ENCODE data around the gene TMTC2. TPM values are rescaled to one million over a fixed set of nuclear protein-coding genes. Genes with fewer than 3 reads are reported as not detected.
"Not testable (repeated sequence)": the region's sequence is repeated elsewhere in the genome, so short reads cannot be mapped to it uniquely, and the experiment has no call there.

TMTC2 gene
- total RNA-seq, 1 donor from 2014 or later: 3.6 TPM

DNA sequence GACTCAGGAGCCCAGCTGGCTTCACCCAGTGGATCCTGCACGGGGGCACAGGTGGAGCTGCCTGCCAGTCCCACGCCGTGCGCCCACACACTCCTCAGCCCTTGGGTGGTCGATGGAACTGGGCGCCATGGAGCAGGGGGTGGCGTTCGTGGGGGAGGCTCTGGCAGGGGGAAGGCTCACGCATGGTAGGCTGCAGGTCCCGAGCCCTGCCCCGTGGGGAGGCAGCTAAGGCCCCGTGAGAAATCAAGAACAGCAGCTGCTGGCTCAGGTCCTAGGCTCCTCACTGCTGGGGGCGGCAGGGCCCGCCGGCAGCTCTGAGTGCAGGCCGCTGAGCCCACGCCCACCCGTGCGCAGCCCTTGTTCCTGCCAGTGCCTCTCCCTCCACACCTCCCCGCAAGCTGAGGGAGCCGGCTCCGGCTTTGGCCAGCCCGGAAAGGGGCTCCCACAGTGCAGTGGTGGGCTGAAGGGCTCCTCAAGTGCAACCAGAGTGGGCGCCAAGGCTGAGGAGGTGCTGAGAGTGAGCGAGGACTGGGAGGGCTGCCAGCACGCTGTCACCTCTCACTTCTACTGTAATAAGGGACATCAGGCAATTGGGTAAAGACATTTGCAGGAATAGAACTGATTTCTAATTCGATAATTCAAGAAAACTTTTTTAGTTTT, 115.4 kb downstream of the TMTC2 start:
- H3K36me3 Mint-ChIP-seq (ENCODE audit: low read depth, unreplicated experiment): peaks cover 4% of the 10 kb centered on the region
- H3K9me3 Mint-ChIP-seq (ENCODE audit: unreplicated experiment): no peaks in the 10 kb centered on the region
- H3K27ac Mint-ChIP-seq (ENCODE audit: unreplicated experiment): no peak overlapping the region
- H3K4me1 Mint-ChIP-seq (ENCODE audit: unreplicated experiment): peaks cover 2% of the 10 kb centered on the region
- no peaks in the 10 kb centered on the region for H3K27me3 Mint-ChIP-seq (ENCODE audit: unreplicated experiment)
- TF ChIP-seq, protein P1, sequence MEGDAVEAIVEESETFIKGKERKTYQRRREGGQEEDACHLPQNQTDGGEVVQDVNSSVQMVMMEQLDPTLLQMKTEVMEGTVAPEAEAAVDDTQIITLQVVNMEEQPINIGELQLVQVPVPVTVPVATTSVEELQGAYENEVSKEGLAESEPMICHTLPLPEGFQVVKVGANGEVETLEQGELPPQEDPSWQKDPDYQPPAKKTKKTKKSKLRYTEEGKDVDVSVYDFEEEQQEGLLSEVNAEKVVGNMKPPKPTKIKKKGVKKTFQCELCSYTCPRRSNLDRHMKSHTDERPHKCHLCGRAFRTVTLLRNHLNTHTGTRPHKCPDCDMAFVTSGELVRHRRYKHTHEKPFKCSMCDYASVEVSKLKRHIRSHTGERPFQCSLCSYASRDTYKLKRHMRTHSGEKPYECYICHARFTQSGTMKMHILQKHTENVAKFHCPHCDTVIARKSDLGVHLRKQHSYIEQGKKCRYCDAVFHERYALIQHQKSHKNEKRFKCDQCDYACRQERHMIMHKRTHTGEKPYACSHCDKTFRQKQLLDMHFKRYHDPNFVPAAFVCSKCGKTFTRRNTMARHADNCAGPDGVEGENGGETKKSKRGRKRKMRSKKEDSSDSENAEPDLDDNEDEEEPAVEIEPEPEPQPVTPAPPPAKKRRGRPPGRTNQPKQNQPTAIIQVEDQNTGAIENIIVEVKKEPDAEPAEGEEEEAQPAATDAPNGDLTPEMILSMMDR (IDR thresholded peaks at IDR 0.05; ENCODE audit: unreplicated experiment): no peak
- DNase-seq (ENCODE audit: low spot score): no peak
- no peak overlapping the region for H3K4me3 Mint-ChIP-seq (ENCODE audit: unreplicated experiment)

DNA sequence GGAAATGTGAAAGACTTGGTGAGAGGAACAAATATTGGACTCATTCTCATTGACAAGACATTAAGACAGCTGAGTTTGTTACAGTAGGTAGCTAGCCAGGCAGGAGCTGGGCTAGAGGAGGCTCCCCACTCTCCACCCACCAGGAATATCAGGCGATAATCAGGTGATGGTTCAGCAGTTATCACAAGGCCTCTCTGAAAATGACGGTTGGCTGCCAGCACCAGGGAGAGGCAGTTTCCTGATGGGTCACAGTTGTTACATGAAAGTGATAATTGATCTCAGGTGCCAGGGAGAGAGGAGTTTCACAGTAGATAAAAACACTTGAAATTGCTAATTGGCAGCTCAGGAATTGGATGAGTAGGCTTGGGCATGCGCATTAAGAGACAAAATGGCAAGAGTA, 116.5 kb downstream of the TMTC2 start:
- H3K4me3 Mint-ChIP-seq (ENCODE audit: unreplicated experiment): no peak overlapping the region
- TF ChIP-seq, protein P1 (IDR thresholded peaks at IDR 0.05; ENCODE audit: unreplicated experiment): no peak
- H3K9me3 Mint-ChIP-seq (ENCODE audit: unreplicated experiment): no peaks in the 10 kb centered on the region
- H3K27me3 Mint-ChIP-seq (ENCODE audit: unreplicated experiment): no peaks in the 10 kb centered on the region
- H3K27ac Mint-ChIP-seq (ENCODE audit: unreplicated experiment): no peak overlapping the region
- DNase-seq (ENCODE audit: low spot score): no peak
- peaks cover 2% of the 10 kb centered on the region for H3K4me1 Mint-ChIP-seq (ENCODE audit: unreplicated experiment)
- H3K36me3 Mint-ChIP-seq (ENCODE audit: low read depth, unreplicated experiment): peaks cover 4% of the 10 kb centered on the region

DNA sequence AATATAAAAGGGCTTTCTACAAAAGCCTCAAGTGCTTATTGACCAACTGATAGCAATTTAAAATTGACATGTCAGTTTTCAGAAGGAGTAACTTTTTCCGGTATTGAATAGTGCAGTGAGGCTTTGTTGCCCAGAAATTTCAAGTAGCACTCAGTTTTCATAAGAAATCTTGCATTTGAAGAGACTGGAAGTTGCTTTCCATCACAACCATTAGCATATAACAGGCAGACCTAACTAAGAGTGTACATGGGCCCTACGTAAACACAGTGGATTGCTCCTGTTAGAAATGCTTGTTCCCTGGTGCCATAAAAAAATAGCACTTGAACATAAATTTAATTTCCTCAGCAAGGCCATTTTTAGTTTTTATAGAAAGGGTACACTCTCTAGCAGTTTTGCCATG, 117.9 kb downstream of the TMTC2 start:
- Mint-ChIP-seq H3K27me3 (ENCODE audit: unreplicated experiment) (no peaks in the 10 kb centered on the region), H3K27ac (ENCODE audit: unreplicated experiment) (no peak overlapping the region), H3K4me1 (ENCODE audit: unreplicated experiment) (peaks cover 2% of the 10 kb centered on the region), H3K4me3 (ENCODE audit: unreplicated experiment) (no peak overlapping the region), H3K9me3 (ENCODE audit: unreplicated experiment) (no peaks in the 10 kb centered on the region), H3K36me3 (ENCODE audit: low read depth, unreplicated experiment) (peaks cover 4% of the 10 kb centered on the region)
- TF ChIP-seq, protein P1 (IDR thresholded peaks at IDR 0.05; ENCODE audit: unreplicated experiment): no peak
- no peak for DNase-seq (ENCODE audit: low spot score)

DNA sequence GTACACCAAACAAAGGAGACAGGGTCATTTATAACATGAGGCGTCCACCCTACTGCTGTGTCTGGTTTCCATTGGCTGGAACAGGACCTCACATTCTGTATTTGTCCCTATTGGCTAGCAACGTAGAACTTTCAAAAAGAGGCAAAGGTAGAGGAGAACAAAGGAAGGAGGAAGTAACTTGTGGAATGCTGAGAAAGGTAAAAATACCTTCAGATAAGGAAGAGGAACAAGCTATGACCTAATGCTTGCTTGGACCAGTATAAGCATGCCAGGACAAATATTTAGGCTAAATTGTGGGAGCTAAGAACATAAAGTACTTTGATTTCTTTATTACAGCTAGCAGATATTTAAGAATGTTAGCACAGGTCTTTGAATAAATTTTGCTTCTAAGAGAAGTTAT, 118.3 kb downstream of the TMTC2 start:
- not testable (repeated sequence) for H3K36me3 Mint-ChIP-seq (ENCODE audit: low read depth, unreplicated experiment); DNase-seq (ENCODE audit: low spot score); H3K4me1 Mint-ChIP-seq (ENCODE audit: unreplicated experiment); H3K27me3 Mint-ChIP-seq (ENCODE audit: unreplicated experiment); H3K27ac Mint-ChIP-seq (ENCODE audit: unreplicated experiment); H3K4me3 Mint-ChIP-seq (ENCODE audit: unreplicated experiment); H3K9me3 Mint-ChIP-seq (ENCODE audit: unreplicated experiment)

DNA sequence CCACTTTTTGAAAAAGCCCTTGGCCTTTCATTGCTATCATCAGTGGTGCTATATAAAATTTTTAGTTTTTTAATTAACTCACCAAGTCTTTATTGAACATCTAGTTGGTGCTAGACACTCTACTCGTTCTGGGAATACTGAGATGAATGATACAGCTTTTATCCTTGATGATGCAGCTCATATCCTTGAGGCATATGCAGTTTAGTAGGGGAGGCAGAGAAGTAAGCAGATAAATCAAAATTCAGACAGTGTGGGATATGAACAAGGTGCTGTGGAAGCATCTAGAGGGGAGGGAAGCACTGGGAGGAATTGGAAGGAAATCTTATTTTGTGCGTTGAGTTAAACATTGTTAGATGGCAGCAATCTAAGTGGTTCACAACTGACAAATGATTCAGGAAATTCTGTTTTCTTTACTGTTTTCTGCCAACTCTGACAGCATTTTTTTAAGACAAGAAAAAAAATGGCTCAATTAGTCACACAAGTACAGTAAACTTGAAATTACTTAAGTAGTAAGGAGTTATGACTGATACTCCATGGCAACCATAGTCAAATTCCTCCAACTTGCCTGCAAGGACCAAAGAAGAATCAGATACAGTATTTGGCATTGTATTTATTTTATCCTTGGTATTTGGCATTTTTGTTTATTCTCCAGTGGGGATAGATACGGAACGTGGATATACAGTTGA, 119.2 kb downstream of the TMTC2 start:
- Mint-ChIP-seq H3K27me3 (ENCODE audit: unreplicated experiment) (no peaks in the 10 kb centered on the region), H3K4me3 (ENCODE audit: unreplicated experiment) (no peak overlapping the region), H3K4me1 (ENCODE audit: unreplicated experiment) (peaks cover 2% of the 10 kb centered on the region), H3K36me3 (ENCODE audit: low read depth, unreplicated experiment) (peaks cover 4% of the 10 kb centered on the region), H3K27ac (ENCODE audit: unreplicated experiment) (no peak overlapping the region), H3K9me3 (ENCODE audit: unreplicated experiment) (no peaks in the 10 kb centered on the region)
- DNase-seq (ENCODE audit: low spot score): no peak
- TF ChIP-seq, protein P1 (IDR thresholded peaks at IDR 0.05; ENCODE audit: unreplicated experiment): no peak
